Breast epithelium (tissue), 3 donors: ENCODE data around the gene KRTAP1-4.

Experiments used
- POLR2A ChIP-seq: fragments of 450-650 bp; IDR thresholded peaks from one replicate; pipeline ENCODE4 v1.6.1; 2016; ENCODE audit warnings: antibody characterized with exemption, mild to moderate bottlenecking, moderate library complexity
- POLR2AphosphoS5 ChIP-seq, 3 donors: sonication (generic); formaldehyde crosslinking; IDR thresholded peaks; one replicate each; pipeline ENCODE4 v1.6.1; 2017; ENCODE audit warnings: antibody characterized with exemption in 3 of 3

- TF ChIP-seq POLR2A (no peak), POLR2AphosphoS5 (IDR thresholded peaks at IDR 0.05) (no peak)
Measured at GRCh38 chr17:41042953-41043352, 13.0 kb upstream of the KRTAP1-4 start.
